WTC11 (cell line): ENCODE results near the gene B3GALT4. TPM values are rescaled to one million over a fixed set of nuclear protein-coding genes. Genes with fewer than 3 reads are reported as not detected.

ENCODE experiments used
- ATAC-seq: fragments of 200-7000 bp; cut with Tn5 transposase; 2 replicates; pipeline ENCODE4 v1.10.0; 2021; ENCODE audit warnings: mild to moderate bottlenecking, moderate library complexity
- CTCF ChIA-PET: fragments of 300-600 bp; sonication (Branson Sonifier 250); formaldehyde crosslinking; loops from one replicate; lab custom pipeline; 2021; ENCODE audit warnings: antibody characterized with exemption; lab: Charles Lee
- POLR2A ChIA-PET: fragments of 350-600 bp; sonication (Branson Sonifier 250); formaldehyde crosslinking; loops from one replicate; lab custom pipeline; 2021; ENCODE audit warnings: antibody characterized with exemption; lab: Charles Lee
- DNase-seq: peaks from one replicate; pipeline ENCODE4 v3.0.0; 2021; ENCODE audit warnings: low spot score
- H3K27ac Mint-ChIP-seq: 2 replicates; pipeline ENCODE4 v1.8.0; 2021; ENCODE audit warnings: mixed read lengths
- H3K27me3 Mint-ChIP-seq: 2 replicates; pipeline ENCODE4 v1.8.0; 2021; ENCODE audit warnings: low read depth, mild to moderate bottlenecking, moderate library complexity, mixed read lengths
- H3K36me3 Mint-ChIP-seq: 2 replicates; pipeline ENCODE4 v1.8.0; 2021; ENCODE audit warnings: mixed read lengths
- H3K4me1 Mint-ChIP-seq: 2 replicates; pipeline ENCODE4 v1.8.0; 2022; ENCODE audit warnings: mixed read lengths
- H3K4me3 Mint-ChIP-seq: 2 replicates; pipeline ENCODE4 v1.8.0; 2021; ENCODE audit warnings: mild to moderate bottlenecking, moderate library complexity, mixed read lengths
- H3K9me3 Mint-ChIP-seq: 2 replicates; pipeline ENCODE4 v1.8.0; 2021; ENCODE audit warnings: mixed read lengths
- AR ChIP-seq: fragments of 250-450 bp; sonication (Bioruptor Pico); IDR thresholded peaks from 2 replicates; pipeline ENCODE4 v1.9.0; 2021; ENCODE audit warnings: mild to moderate bottlenecking
- CTCF ChIP-seq: fragments of 200-600 bp; IDR thresholded peaks from 2 replicates; pipeline ENCODE4 v1.8.0; 2022; ENCODE audit warnings: antibody characterized with exemption
- GRHL2 ChIP-seq: fragments of 250-450 bp; sonication (Bioruptor Pico); IDR thresholded peaks from 2 replicates; pipeline ENCODE4 v1.8.0; 2022; ENCODE audit warnings: mild to moderate bottlenecking, moderate library complexity; ENCODE audit not compliant: insufficient replicate concordance, severe bottlenecking
- GTF2I ChIP-seq: fragments of 250-450 bp; sonication (Bioruptor Pico); conservative IDR thresholded peaks from 2 replicates; pipeline ENCODE4 v1.4.0; 2021; ENCODE audit warnings: mild to moderate bottlenecking
- HMGXB4 ChIP-seq: sonication (generic); formaldehyde crosslinking; IDR thresholded peaks from 2 replicates; pipeline ENCODE4 v1.8.1; 2023; ENCODE audit warnings: mild to moderate bottlenecking, moderate library complexity, missing genetic modification reagents
- JUN ChIP-seq: sonication (generic); formaldehyde crosslinking; IDR thresholded peaks from 2 replicates; pipeline ENCODE4 v1.8.0; 2023; ENCODE audit warnings: mild to moderate bottlenecking, missing genetic modification reagents
- MLX ChIP-seq: sonication (generic); formaldehyde crosslinking; IDR thresholded peaks from 2 replicates; pipeline ENCODE4 v1.8.1; 2023; ENCODE audit warnings: mild to moderate bottlenecking, missing genetic modification reagents, moderate library complexity
- NFE2L1 ChIP-seq: sonication (generic); formaldehyde crosslinking; IDR thresholded peaks from 2 replicates; pipeline ENCODE4 v1.8.1; 2023; ENCODE audit warnings: missing genetic modification reagents
- NFYB ChIP-seq: sonication (generic); formaldehyde crosslinking; conservative IDR thresholded peaks from 2 replicates; pipeline ENCODE4 v1.8.0; 2022; ENCODE audit warnings: low read depth, missing genetic modification reagents
- NR2C2 ChIP-seq: sonication (generic); formaldehyde crosslinking; IDR thresholded peaks from 2 replicates; pipeline ENCODE4 v1.8.0; 2022; ENCODE audit warnings: mild to moderate bottlenecking, missing genetic modification reagents
- SMAD3 ChIP-seq: sonication (generic); formaldehyde crosslinking; IDR thresholded peaks from 2 replicates; pipeline ENCODE4 v1.8.0; 2022; ENCODE audit warnings: missing genetic modification reagents, mild to moderate bottlenecking, borderline replicate concordance
- USF2 ChIP-seq: sonication (generic); formaldehyde crosslinking; IDR thresholded peaks from 2 replicates; pipeline ENCODE4 v1.8.1; 2023; ENCODE audit warnings: mild to moderate bottlenecking, missing genetic modification reagents, moderate library complexity
- ZNF512 ChIP-seq: sonication (generic); formaldehyde crosslinking; IDR thresholded peaks from 2 replicates; pipeline ENCODE4 v1.8.1; 2022; ENCODE audit warnings: missing genetic modification reagents, borderline replicate concordance
- ZNF671 ChIP-seq: fragments of 250-450 bp; sonication (Bioruptor Pico); IDR thresholded peaks from 2 replicates; pipeline ENCODE4 v1.8.0; 2021; ENCODE audit warnings: mild to moderate bottlenecking
- total RNA-seq: library from RNA; stranded (reverse); gene quantifications from 3 replicates; pipeline ENCODE4 v1.2.3, GENCODE V29; 2021
- TF ChIP-seq, protein P1 (sequence below): sonication (generic); formaldehyde crosslinking; IDR thresholded peaks from 2 replicates; pipeline ENCODE4 v1.8.1; 2023; ENCODE audit warnings: mild to moderate bottlenecking, missing genetic modification reagents
- TF ChIP-seq, protein P2 (sequence below): sonication (generic); formaldehyde crosslinking; IDR thresholded peaks from 2 replicates; pipeline ENCODE4 v1.8.0; 2022; ENCODE audit warnings: missing genetic modification reagents

The B3GALT4 gene
- total RNA-seq, 1 experiment from 2014 or later: 4.1 TPM

- TF ChIP-seq NFE2L1 (CRISPR knock-in tag) (no peak), HMGXB4 (CRISPR knock-in tag) (no peak), GTF2I (CRISPR knock-in tag) (no peak), CTCF (no peak)
- TF ChIP-seq, protein P1, sequence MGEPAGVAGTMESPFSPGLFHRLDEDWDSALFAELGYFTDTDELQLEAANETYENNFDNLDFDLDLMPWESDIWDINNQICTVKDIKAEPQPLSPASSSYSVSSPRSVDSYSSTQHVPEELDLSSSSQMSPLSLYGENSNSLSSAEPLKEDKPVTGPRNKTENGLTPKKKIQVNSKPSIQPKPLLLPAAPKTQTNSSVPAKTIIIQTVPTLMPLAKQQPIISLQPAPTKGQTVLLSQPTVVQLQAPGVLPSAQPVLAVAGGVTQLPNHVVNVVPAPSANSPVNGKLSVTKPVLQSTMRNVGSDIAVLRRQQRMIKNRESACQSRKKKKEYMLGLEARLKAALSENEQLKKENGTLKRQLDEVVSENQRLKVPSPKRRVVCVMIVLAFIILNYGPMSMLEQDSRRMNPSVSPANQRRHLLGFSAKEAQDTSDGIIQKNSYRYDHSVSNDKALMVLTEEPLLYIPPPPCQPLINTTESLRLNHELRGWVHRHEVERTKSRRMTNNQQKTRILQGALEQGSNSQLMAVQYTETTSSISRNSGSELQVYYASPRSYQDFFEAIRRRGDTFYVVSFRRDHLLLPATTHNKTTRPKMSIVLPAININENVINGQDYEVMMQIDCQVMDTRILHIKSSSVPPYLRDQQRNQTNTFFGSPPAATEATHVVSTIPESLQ (CRISPR knock-in tag): no peak
These were observed 35.0 kb upstream of the B3GALT4 start (continued) for GRCh38 chr6:33241968-33242367.

DNA sequence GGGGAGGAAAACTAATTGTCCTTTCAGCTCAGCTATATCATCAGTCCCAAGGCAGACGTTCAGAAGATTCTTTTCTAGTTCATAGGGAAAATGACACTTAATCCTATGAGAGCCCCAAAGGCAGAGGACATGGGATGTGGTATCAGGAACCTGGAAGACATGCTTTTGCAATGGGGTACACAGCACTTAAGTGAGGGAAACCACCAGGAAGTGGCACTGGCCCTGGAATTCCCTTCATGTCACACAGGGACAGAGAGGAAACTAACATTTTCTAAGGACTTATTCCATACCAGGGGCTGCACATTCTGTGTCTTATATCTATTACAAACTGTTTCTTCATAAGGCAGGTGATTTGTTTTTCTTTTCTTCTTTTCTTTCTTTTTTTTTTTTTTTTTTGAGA, 33.4 kb upstream of the B3GALT4 start:
- ATAC-seq (no peak), DNase-seq (no peak)
- ChIA-PET POLR2A (interaction anchor here (0.7 to 0.9 kb wide), 2 partner anchors 39 to 96 kb away, joined by 4 read pairs; partner anchors contain the start of gene HSD17B8), CTCF (interaction anchor here (0.7 to 1.0 kb wide), 3 partner anchors 34 to 69 kb away, joined by 3 to 5 read pairs (median 3); partner anchors contain the start of gene B3GALT4)
- no peaks in the 10 kb centered on the region for H3K9me3 Mint-ChIP-seq
- peak overlapping the region; percentile 56; the same call in 1 of the 2 replicates for H3K27ac Mint-ChIP-seq
- no peaks in the 10 kb centered on the region for H3K36me3 Mint-ChIP-seq
- no peak overlapping the region for H3K4me3 Mint-ChIP-seq
- H3K4me1 Mint-ChIP-seq: peaks cover 7% of the 10 kb centered on the region
- TF ChIP-seq NR2C2 (CRISPR knock-in tag) (no peak), JUN (CRISPR knock-in tag) (no peak), USF2 (CRISPR knock-in tag) (no peak), GRHL2 (no peak), ZNF512 (CRISPR knock-in tag) (no peak), MLX (CRISPR knock-in tag) (no peak), GTF2I (CRISPR knock-in tag) (no peak), AR (CRISPR knock-in tag) (no peak), NFYB (CRISPR knock-in tag) (no peak), ZNF671 (CRISPR knock-in tag) (no peak), SMAD3 (CRISPR knock-in tag) (no peak)
- TF ChIP-seq, protein P2, sequence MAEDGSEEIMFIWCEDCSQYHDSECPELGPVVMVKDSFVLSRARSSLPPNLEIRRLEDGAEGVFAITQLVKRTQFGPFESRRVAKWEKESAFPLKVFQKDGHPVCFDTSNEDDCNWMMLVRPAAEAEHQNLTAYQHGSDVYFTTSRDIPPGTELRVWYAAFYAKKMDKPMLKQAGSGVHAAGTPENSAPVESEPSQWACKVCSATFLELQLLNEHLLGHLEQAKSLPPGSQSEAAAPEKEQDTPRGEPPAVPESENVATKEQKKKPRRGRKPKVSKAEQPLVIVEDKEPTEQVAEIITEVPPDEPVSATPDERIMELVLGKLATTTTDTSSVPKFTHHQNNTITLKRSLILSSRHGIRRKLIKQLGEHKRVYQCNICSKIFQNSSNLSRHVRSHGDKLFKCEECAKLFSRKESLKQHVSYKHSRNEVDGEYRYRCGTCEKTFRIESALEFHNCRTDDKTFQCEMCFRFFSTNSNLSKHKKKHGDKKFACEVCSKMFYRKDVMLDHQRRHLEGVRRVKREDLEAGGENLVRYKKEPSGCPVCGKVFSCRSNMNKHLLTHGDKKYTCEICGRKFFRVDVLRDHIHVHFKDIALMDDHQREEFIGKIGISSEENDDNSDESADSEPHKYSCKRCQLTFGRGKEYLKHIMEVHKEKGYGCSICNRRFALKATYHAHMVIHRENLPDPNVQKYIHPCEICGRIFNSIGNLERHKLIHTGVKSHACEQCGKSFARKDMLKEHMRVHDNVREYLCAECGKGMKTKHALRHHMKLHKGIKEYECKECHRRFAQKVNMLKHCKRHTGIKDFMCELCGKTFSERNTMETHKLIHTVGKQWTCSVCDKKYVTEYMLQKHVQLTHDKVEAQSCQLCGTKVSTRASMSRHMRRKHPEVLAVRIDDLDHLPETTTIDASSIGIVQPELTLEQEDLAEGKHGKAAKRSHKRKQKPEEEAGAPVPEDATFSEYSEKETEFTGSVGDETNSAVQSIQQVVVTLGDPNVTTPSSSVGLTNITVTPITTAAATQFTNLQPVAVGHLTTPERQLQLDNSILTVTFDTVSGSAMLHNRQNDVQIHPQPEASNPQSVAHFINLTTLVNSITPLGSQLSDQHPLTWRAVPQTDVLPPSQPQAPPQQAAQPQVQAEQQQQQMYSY (CRISPR knock-in tag): no peak
- TF ChIP-seq, protein P1 (CRISPR knock-in tag): no peak
- TF ChIP-seq, all 79 proteins: peak for 0
- H3K27me3 Mint-ChIP-seq: peaks cover 61% of the 10 kb centered on the region
